Gastrocnemius medialis (tissue), 4 donors: ENCODE data around the gene LRRC2. TPM values are rescaled to one million over a fixed set of nuclear protein-coding genes. Genes with fewer than 3 reads are reported as not detected.

Experiments used
- ATAC-seq, 2 donors: fragments of 150-250 bp; one replicate each; pipeline ENCODE4 v1.9.1; 2016
- DNase-seq, 2 donors: peaks; one replicate each; pipeline ENCODE4 v3.0.0-alpha.2; 2019
- H3K27ac ChIP-seq, 4 donors: fragments of 200-600 bp; sonication (generic); 1 replicate in 1 of 4; 2 replicates in 3 of 4; pipeline ENCODE4 v1.5.1; 2016 to 2018; ENCODE audit warnings: mild to moderate bottlenecking in 2 of 4, moderate library complexity in 1 of 4
- H3K27me3 ChIP-seq, 3 donors: fragments of 200-600 bp; sonication (generic) in 2 of 3; 1 replicate in 1 of 3; 2 replicates in 2 of 3; pipeline versions ENCODE4 v1.5.1 to v1.6.0; 2016 to 2019; ENCODE audit warnings: mild to moderate bottlenecking in 1 of 3, moderate library complexity in 1 of 3
- H3K36me3 ChIP-seq, 2 donors: fragments of 200-600 bp; sonication (generic) in 1 of 2; one replicate each; pipeline ENCODE4 v1.5.1; 2017 to 2018
- H3K4me1 ChIP-seq, 2 donors: fragments of 200-600 bp; sonication (generic) in 1 of 2; one replicate each; pipeline ENCODE4 v1.5.1; 2016 to 2017; ENCODE audit warnings: mild to moderate bottlenecking in 2 of 2
- H3K4me3 ChIP-seq, 4 donors: fragments of 200-600 bp; sonication (generic) in 3 of 4; 1 replicate in 1 of 4; 2 replicates in 3 of 4; pipeline ENCODE4 v1.5.1; 2016 to 2019; ENCODE audit warnings: mild to moderate bottlenecking in 2 of 4
- H3K9me3 ChIP-seq, 3 donors: fragments of 200-600 bp; sonication (generic) in 2 of 3; 1 replicate in 1 of 3; 2 replicates in 2 of 3; pipeline ENCODE4 v1.5.1; 2016 to 2019
- POLR2A ChIP-seq, 2 donors: fragments of 450-650 bp; IDR thresholded peaks; one replicate each; pipeline ENCODE4 v1.6.1; 2017; ENCODE audit warnings: antibody characterized with exemption in 2 of 2, mild to moderate bottlenecking in 2 of 2, moderate library complexity in 2 of 2
- in situ Hi-C, 4 donors: fragments of 200-750 bp; cut with MboI; loops; one replicate each; pipeline versions ENCODE4 v1.15.0 to v1.8.0; 2017; ENCODE audit warnings: low sequenced_read_pairs in 4 of 4
- intact Hi-C: fragments of 100-400 bp; cut with DNase I; formaldehyde crosslinking; loops from one replicate; pipeline ENCODE4 v1.15.1; 2023; ENCODE audit warnings: low total_unique reads
- total RNA-seq, 4 donors: library from RNA; depleted of rRNA; stranded (reverse); fragments of >200 nt; gene quantifications; one replicate each; pipeline versions ENCODE4 v1.1.0 to v1.2.3, GENCODE V29; 2016
- TF ChIP-seq, protein P1 (sequence below), 5 experiments: fragments of 450-650 bp in 3 of 5; fragments of 200-600 bp in 2 of 5; sonication (generic) in 2 of 5; IDR thresholded peaks in 4 of 5; conservative IDR thresholded peaks in 1 of 5; 1 replicate in 4 of 5; 2 replicates in 1 of 5; pipeline ENCODE4 v1.5.1; 2016 to 2019; ENCODE audit warnings: antibody characterized with exemption in 5 of 5, mild to moderate bottlenecking in 3 of 5, moderate library complexity in 3 of 5

LRRC2 gene
- total RNA-seq, 4 donors from 2014 or later: 72.7 to 103 (median 92.1) TPM

- TF ChIP-seq POLR2A (IDR thresholded peaks at IDR 0.05): no peak
- TF ChIP-seq, protein P1, sequence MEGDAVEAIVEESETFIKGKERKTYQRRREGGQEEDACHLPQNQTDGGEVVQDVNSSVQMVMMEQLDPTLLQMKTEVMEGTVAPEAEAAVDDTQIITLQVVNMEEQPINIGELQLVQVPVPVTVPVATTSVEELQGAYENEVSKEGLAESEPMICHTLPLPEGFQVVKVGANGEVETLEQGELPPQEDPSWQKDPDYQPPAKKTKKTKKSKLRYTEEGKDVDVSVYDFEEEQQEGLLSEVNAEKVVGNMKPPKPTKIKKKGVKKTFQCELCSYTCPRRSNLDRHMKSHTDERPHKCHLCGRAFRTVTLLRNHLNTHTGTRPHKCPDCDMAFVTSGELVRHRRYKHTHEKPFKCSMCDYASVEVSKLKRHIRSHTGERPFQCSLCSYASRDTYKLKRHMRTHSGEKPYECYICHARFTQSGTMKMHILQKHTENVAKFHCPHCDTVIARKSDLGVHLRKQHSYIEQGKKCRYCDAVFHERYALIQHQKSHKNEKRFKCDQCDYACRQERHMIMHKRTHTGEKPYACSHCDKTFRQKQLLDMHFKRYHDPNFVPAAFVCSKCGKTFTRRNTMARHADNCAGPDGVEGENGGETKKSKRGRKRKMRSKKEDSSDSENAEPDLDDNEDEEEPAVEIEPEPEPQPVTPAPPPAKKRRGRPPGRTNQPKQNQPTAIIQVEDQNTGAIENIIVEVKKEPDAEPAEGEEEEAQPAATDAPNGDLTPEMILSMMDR (IDR thresholded peaks at IDR 0.05 in 4 of 5, conservative IDR thresholded peaks at IDR 0.05 in 1 of 5): no peak
- Histone ChIP-seq H3K27ac (peak overlapping the region; percentile 56 to 63 (median 62)), H3K4me1 (peaks cover 17 to 22% of the 10 kb centered on the region in 2 donors), H3K9me3 (no peaks in the 10 kb centered on the region), H3K36me3 (peaks cover 0 to 20% of the 10 kb centered on the region in 2 donors), H3K4me3 (no peak overlapping the region), H3K27me3 (no peaks in the 10 kb centered on the region)
- in situ Hi-C loops: no loop called here
- intact Hi-C loops: no loop called here
- ATAC-seq (no peak), DNase-seq (no peak)
Observed at GRCh38 chr3:46546896-46547440, 19.1 kb downstream of the LRRC2 start.

GRCh38 chr3:46545818-46546630 lies 20.1 kb downstream of the LRRC2 start:
- intact Hi-C loops: no loop called here
- TF ChIP-seq POLR2A (IDR thresholded peaks at IDR 0.05): no peak
- TF ChIP-seq, protein P1 (IDR thresholded peaks at IDR 0.05 in 4 of 5, conservative IDR thresholded peaks at IDR 0.05 in 1 of 5): no peak
- in situ Hi-C loops: no loop called here
- Histone ChIP-seq H3K36me3 (peaks cover 0 to 20% of the 10 kb centered on the region in 2 donors), H3K27ac (peak overlapping the region; percentile 45 to 63 (median 60)), H3K27me3 (no peaks in the 10 kb centered on the region), H3K4me3 (no peak overlapping the region), H3K4me1 (peaks cover 16 to 22% of the 10 kb centered on the region in 2 donors), H3K9me3 (no peaks in the 10 kb centered on the region)
- DNase-seq: no peak
- ATAC-seq: no peak

DNA sequence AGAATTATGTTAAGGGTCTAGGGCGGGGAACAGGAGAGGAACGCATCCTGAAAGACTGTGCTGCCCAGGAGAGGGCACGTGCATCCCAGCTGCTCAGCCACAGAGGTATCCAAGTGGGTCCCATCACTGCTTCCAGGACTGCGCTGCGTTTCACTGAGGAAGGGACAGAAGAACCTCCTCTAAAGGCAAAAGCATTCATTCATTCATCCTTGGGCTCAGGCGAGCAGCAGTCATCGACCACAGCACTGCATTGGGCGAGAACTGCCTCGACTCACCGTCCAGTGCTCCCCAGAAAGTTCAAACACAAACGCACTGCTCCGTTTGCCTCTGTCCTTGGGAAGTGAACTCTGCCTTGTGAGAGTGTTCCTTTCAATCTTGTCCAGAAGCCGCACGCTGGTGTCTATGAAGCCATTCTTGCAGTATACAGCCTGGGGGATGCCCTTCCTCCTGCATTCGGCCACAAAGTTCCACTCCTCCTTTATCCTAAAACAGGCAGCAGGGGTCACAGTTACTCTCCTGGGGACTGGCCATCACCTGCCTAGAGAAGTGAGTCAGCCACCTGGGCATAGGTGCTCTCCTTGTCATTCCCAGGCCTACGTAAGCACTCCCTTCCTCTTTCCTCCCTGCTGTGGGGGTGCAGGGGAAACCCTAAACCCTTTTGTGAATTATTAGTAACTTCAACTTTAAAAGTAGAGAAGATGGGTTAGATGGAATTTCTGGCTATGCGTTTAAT lies 21.2 kb downstream of the LRRC2 start:
- intact Hi-C loops (no loop called here), in situ Hi-C loops (no loop called here)
- Histone ChIP-seq H3K27ac (peak overlapping the region in 3 of 4 donors; percentile 26 to 63 (median 54)), H3K27me3 (no peaks in the 10 kb centered on the region), H3K9me3 (no peaks in the 10 kb centered on the region), H3K4me3 (no peak overlapping the region), H3K4me1 (peaks cover 16 to 17% of the 10 kb centered on the region in 2 donors), H3K36me3 (peaks cover 0 to 18% of the 10 kb centered on the region in 2 donors)
- TF ChIP-seq, protein P1 (IDR thresholded peaks at IDR 0.05 in 4 of 5, conservative IDR thresholded peaks at IDR 0.05 in 1 of 5): no peak
- no peak for TF ChIP-seq POLR2A (IDR thresholded peaks at IDR 0.05)
- ATAC-seq: no peak
- no peak for DNase-seq

- in situ Hi-C loops (no loop called here), intact Hi-C loops (no loop called here)
- Histone ChIP-seq H3K4me1 (peaks cover 13 to 20% of the 10 kb centered on the region in 2 donors), H3K4me3 (no peak overlapping the region), H3K27ac (peak overlapping the region; percentile 74 to 81 (median 78)), H3K36me3 (peaks cover 0 to 30% of the 10 kb centered on the region in 2 donors), H3K9me3 (no peaks in the 10 kb centered on the region), H3K27me3 (no peaks in the 10 kb centered on the region)
- ATAC-seq: no peak
- no peak for TF ChIP-seq POLR2A (IDR thresholded peaks at IDR 0.05)
- TF ChIP-seq, protein P1 (IDR thresholded peaks at IDR 0.05 in 4 of 5, conservative IDR thresholded peaks at IDR 0.05 in 1 of 5): no peak
- DNase-seq: no peak
Observed at GRCh38 chr3:46542801-46543201, 23.3 kb downstream of the LRRC2 start.
